Measurements from ENCODE around the gene WHAMM. TPM values are rescaled to one million over a fixed set of nuclear protein-coding genes. Genes with fewer than 3 reads are reported as not detected.
"Not testable (repeated sequence)": the region's sequence is repeated elsewhere in the genome, so short reads cannot be mapped to it uniquely, and the experiment has no call there.

The WHAMM gene, protein sequence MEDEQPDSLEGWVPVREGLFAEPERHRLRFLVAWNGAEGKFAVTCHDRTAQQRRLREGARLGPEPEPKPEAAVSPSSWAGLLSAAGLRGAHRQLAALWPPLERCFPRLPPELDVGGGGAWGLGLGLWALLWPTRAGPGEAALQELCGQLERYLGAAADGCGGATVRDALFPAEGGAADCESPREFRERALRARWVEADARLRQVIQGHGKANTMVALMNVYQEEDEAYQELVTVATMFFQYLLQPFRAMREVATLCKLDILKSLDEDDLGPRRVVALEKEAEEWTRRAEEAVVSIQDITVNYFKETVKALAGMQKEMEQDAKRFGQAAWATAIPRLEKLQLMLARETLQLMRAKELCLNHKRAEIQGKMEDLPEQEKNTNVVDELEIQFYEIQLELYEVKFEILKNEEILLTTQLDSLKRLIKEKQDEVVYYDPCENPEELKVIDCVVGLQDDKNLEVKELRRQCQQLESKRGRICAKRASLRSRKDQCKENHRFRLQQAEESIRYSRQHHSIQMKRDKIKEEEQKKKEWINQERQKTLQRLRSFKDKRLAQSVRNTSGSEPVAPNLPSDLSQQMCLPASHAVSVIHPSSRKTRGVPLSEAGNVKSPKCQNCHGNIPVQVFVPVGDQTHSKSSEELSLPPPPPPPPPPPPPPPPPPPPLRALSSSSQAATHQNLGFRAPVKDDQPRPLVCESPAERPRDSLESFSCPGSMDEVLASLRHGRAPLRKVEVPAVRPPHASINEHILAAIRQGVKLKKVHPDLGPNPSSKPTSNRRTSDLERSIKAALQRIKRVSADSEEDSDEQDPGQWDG
- 10.0 TPM for total RNA-seq

GRCh38 chr15:82809308-82810060 is at the start of gene WHAMM:
TSS of gene WHAMM (plus strand) at chr15:82809628. CDS start at chr15:82809727, 99 bp downstream.
- DNase-seq (ENCODE audit: low spot score), result peak; percentile 98

GRCh38 chr15:82763361-82764116 is 45.9 kb upstream of the WHAMM start:
- DNase-seq (ENCODE audit: low spot score), result no peak

GRCh38 chr15:82764117-82764490 is 45.3 kb upstream of the WHAMM start:
- DNase-seq (ENCODE audit: low spot score), result no peak

DNA sequence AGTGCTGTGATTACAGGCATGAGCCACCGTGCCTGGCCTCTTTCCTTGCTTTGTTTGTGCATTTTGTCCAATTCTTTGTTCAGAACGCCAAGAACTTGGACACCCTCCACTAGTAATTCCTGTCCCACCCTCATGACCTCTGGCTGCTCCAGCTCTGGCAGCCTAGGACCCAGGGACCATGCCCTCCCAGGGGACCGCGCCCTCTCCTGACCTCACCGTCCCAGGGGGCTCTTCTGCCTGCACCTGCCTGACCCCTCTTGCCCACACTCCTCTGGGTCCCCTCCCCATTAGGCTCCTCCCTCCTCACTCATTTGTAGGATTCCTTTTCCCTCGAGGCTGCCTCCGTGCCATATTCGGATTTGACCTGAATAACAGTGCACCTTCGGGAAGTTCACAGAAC is 44.7 kb upstream of the WHAMM start:
- DNase-seq (ENCODE audit: low spot score), result no peak

- DNase-seq (ENCODE audit: low spot score), result not testable (repeated sequence)
Observed at GRCh38 chr15:82766201-82766600, 43.2 kb upstream of the WHAMM start.

DNA sequence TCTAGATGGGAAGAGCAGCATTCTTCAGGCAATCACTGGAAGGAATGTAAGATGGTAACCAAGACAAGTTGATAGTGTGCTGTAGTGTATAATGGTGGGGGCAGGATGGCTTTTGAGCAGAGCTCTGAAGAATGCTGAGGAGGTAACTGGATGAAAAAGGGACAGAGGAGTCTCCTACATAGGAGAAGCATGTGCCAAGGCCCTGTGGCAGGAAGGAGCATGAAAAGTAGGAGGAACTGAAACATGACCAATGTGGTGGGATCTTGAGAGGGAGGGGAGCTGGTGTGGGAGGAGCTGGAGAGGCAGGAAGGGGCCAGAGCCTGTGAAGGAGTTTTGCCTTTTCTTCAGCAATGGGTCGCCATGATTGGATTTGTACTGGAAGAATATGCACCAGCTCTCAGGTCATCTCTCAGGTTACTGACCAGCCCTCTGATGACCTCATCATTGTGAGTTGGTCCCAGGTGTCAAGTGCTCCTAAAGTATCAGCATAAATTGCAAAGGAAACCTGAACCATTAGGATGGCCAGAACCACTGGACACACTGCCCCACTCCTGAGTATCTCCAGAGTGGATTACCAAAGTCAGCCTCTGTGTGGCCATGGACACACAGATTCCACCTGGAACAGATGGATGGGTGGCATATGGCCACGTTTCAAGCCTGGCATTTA is 42.1 kb upstream of the WHAMM start:
- no peak for DNase-seq (ENCODE audit: low spot score)

DNA sequence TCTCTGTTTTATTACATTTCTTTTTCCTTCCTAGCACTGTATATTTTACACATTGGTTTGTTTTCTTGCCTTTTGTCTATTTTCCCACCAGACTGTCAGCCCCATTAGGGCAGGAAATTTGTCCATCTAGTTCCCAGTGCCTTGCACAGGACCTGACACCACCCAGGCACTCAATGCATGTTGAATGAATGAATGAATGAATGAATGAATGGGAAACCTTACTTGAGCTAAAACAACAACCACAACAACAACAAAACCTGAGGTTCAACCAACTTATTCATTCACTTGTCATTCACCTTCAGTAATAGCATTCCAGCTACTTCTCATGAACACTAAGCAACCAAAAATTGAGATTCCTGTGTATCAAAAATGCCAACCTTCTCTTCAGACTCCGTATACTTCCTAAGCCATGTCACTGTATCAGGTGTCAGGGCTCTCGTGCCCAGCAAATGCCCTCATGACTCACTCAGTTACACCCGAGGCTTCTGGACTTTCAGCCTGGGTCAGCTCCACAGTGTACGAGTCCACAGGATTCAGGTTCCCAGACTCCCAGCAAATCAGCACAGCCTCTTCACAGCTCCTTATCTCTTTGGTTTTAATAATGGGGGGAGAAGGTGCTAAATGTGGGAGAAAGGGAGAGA is 40.9 kb upstream of the WHAMM start:
- DNase-seq (ENCODE audit: low spot score), result no peak

GRCh38 chr15:82771789-82772607 is 37.4 kb upstream of the WHAMM start:
- no peak for DNase-seq (ENCODE audit: low spot score)

DNA sequence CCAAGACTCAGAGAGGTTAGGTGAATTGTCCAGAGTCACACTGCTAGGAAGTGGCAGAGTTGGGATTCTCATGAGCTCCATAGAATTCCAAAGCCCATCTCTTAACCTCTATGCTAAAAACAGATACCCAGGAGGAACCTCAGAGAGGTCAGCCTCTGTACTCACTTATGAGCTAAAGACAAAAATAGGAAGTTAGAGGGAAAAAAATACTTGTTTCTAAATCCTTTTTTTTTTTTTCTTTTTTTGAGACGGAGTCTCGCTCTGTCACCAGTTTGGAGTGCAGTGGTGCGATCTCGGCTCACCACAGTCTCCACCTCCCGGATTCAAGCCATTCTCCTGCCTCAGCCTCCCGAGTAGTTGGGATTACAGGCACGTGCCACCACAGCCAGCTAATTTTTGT is 34.9 kb upstream of the WHAMM start:
- no peak for DNase-seq (ENCODE audit: low spot score)

DNA sequence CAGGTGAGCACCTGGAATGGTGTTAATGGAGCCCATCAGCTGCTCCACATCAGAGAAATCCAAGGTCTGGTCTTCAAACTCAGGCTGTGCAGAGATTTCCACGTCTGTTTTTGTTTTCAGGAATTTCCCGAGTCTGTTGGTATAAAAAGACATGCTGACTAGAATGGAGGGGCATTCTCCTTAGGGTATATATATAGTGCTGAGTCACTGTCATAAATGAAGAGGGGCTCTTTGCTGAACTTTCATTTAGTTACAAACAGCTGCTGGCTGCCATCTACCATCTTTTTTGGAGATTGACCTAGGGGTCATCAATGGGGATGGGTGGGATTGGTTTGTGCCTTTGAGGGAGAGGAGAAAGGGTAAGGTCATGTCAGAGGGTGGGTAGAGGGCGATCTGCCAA is 30.7 kb upstream of the WHAMM start:
- DNase-seq (ENCODE audit: low spot score), result no peak

GRCh38 chr15:82781349-82781748 is 28.1 kb upstream of the WHAMM start:
- DNase-seq (ENCODE audit: low spot score), result no peak

GRCh38 chr15:82788496-82788895 is 20.9 kb upstream of the WHAMM start:
- DNase-seq (ENCODE audit: low spot score), result no peak

- DNase-seq (ENCODE audit: low spot score), result no peak
Observed at GRCh38 chr15:82789491-82789890, 19.9 kb upstream of the WHAMM start.

DNA sequence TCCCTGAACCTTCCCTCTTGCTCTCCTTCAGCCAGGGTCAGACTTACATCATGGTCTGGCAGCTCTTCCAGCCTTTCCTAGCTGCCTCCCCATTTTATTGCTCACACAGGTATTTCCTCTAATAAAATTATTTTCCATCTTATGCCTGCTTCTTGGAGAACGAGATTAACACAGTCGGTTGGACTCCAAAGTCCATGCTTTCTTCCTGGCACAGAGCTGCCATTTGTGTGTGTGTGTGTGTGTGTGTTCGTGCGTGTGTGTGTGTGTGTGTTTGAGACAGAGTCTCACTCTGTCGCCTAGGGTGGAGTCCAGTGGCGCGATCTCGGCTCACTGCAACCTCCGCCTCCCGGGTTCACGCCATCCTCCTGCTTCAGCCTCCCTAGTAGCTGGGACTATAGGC is 19.1 kb upstream of the WHAMM start:
- DNase-seq (ENCODE audit: low spot score), result no peak

DNA sequence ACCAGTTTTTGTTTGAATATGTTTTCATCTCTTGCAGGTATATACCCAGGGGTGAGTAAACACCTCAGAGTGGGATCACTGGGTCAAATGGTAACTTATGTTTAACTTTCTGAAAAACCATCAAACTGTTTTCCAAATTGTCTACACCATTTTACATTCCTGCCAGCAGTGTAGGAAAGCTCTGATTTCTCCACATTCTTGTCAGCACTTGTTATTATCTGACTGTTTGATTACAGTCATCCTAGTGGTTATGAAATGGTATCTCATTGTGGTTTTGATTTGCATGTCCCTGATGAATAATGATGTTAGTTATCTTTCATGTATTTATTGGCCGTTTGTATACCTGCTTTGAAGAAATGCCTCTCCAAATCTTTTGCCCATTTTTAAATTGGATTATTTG is 17.4 kb upstream of the WHAMM start:
- no peak for DNase-seq (ENCODE audit: low spot score)

- DNase-seq (ENCODE audit: low spot score), result no peak
Observed at GRCh38 chr15:82793737-82794136, 15.7 kb upstream of the WHAMM start.

- no peak for DNase-seq (ENCODE audit: low spot score)
Observed at GRCh38 chr15:82798104-82798503, 11.3 kb upstream of the WHAMM start.

GRCh38 chr15:82798531-82799166 is 10.8 kb upstream of the WHAMM start:
- no peak for DNase-seq (ENCODE audit: low spot score)

- DNase-seq (ENCODE audit: low spot score), result no peak
Observed at GRCh38 chr15:82799183-82799841, 10.1 kb upstream of the WHAMM start.
